MM.1S (cell line): ENCODE results near the gene NUAK2.
A peak's percentile ranks its signal among the peaks of the same experiment; 100 is the strongest.

Experiments used
- DNase-seq: peaks from one replicate; pipeline ENCODE4 v3.0.0-alpha.2; 2015
- H2AFZ ChIP-seq: fragments of 300-600 bp; sonication (generic); 2 replicates; pipeline ENCODE4 v1.6.0; 2016; ENCODE audit warnings: antibody characterized with exemption, low read length
- H3F3A ChIP-seq: fragments of 300-600 bp; sonication (generic); 2 replicates; pipeline ENCODE4 v1.6.1; 2016; ENCODE audit warnings: mild to moderate bottlenecking, antibody characterized with exemption, low read length, moderate library complexity, mixed read lengths; ENCODE audit not compliant: insufficient read depth
- H3K27ac ChIP-seq: fragments of 300-600 bp; sonication (generic); 2 replicates; pipeline ENCODE4 v1.5.1; 2016; ENCODE audit warnings: mild to moderate bottlenecking, low read length
- H3K27me3 ChIP-seq: fragments of 300-600 bp; sonication (generic); replicated peaks from 2 replicates; pipeline ENCODE4 v1.6.0; 2016; ENCODE audit warnings: low read length; ENCODE audit not compliant: insufficient read depth
- H3K36me3 ChIP-seq: fragments of 300-600 bp; sonication (generic); replicated peaks from 2 replicates; pipeline ENCODE4 v1.6.1; 2016; ENCODE audit warnings: mild to moderate bottlenecking, low read length, mixed read lengths; ENCODE audit not compliant: insufficient read depth
- H3K4me1 ChIP-seq: fragments of 300-600 bp; sonication (generic); 2 replicates; pipeline ENCODE4 v1.6.1; 2016; ENCODE audit warnings: low read length, mixed read lengths
- H3K4me2 ChIP-seq: fragments of 300-600 bp; sonication (generic); 2 replicates; pipeline ENCODE4 v1.6.0; 2016; ENCODE audit warnings: low read depth, low read length
- H3K4me3 ChIP-seq: fragments of 300-600 bp; sonication (generic); 2 replicates; pipeline ENCODE4 v1.5.1; 2016; ENCODE audit warnings: low read length, mixed read lengths
- H3K79me2 ChIP-seq: fragments of 300-600 bp; sonication (generic); 2 replicates; pipeline ENCODE4 v1.6.1; 2016; ENCODE audit warnings: mixed run types, low read length, mixed read lengths
- H3K9ac ChIP-seq: fragments of 300-600 bp; sonication (generic); 2 replicates; pipeline ENCODE4 v1.6.1; 2016; ENCODE audit warnings: low read length, mixed read lengths
- H3K9me2 ChIP-seq: fragments of 300-600 bp; sonication (generic); replicated peaks from 2 replicates; pipeline ENCODE4 v1.6.1; 2016; ENCODE audit warnings: mild to moderate bottlenecking, low read length, mixed read lengths; ENCODE audit not compliant: insufficient read depth
- H3K9me3 ChIP-seq: fragments of 300-600 bp; sonication (generic); replicated peaks from 2 replicates; pipeline ENCODE4 v1.6.1; 2016; ENCODE audit warnings: mild to moderate bottlenecking, low read length, mixed read lengths; ENCODE audit not compliant: insufficient read depth
- H4K20me1 ChIP-seq: fragments of 300-600 bp; sonication (generic); 2 replicates; pipeline ENCODE4 v1.6.1; 2016; ENCODE audit warnings: mild to moderate bottlenecking, low read length, moderate library complexity, mixed read lengths; ENCODE audit not compliant: insufficient read depth
- CTCF ChIP-seq: fragments of 300-600 bp; sonication (generic); IDR thresholded peaks from 2 replicates; pipeline ENCODE4 v1.5.1; 2016; ENCODE audit warnings: antibody characterized with exemption, low read length, mixed read lengths
- EZH2 ChIP-seq: fragments of 300-600 bp; sonication (generic); optimal IDR thresholded peaks from 2 replicates; pipeline ENCODE3; 2017; ENCODE audit warnings: low read depth, mild to moderate bottlenecking, antibody characterized with exemption, low read length, mixed read lengths
- EZH2phosphoT487 ChIP-seq: fragments of 300-600 bp; sonication (generic); IDR thresholded peaks from 2 replicates; pipeline ENCODE4 v1.6.1; 2018; ENCODE audit warnings: antibody characterized with exemption, low read length

NUAK2 gene

GRCh38 chr1:205259998-205260397 is 61.5 kb downstream of the NUAK2 start:
- Histone ChIP-seq H3K36me3 (no peaks in the 10 kb centered on the region), H3K9me2 (no peaks in the 10 kb centered on the region), H3K9me3 (no peaks in the 10 kb centered on the region), H3F3A (peaks cover 11% of the 10 kb centered on the region; the same call in 1 of the 2 replicates), H3K9ac (no peak overlapping the region), H3K79me2 (peaks cover 69% of the 10 kb centered on the region), H3K4me1 (peaks cover 43% of the 10 kb centered on the region), H3K4me2 (peak overlapping the region; percentile 53), H3K27me3 (no peaks in the 10 kb centered on the region), H2AFZ (no peak overlapping the region), H3K4me3 (no peak overlapping the region), H4K20me1 (no peaks in the 10 kb centered on the region), H3K27ac (no peak overlapping the region)
- TF ChIP-seq CTCF (no peak), EZH2phosphoT487 (no peak), EZH2 (no peak)
- no peak for DNase-seq

- no peak overlapping the region for H3K4me3 ChIP-seq
- TF ChIP-seq EZH2phosphoT487, result no peak
- TF ChIP-seq EZH2, result no peak
- TF ChIP-seq CTCF, result no peak
- peak overlapping the region; percentile 32; the same call in 1 of the 2 replicates for H3K27ac ChIP-seq
- no peaks in the 10 kb centered on the region for H3K9me2 ChIP-seq
- H4K20me1 ChIP-seq, result no peaks in the 10 kb centered on the region
- H3F3A ChIP-seq, result peaks cover 11% of the 10 kb centered on the region; the same call in 1 of the 2 replicates
- H2AFZ ChIP-seq, result 0 out of 2 replicates have a peak overlapping the region, but pooled peaks have one; percentile 1
- H3K4me2 ChIP-seq, result peak overlapping the region; percentile 53
- H3K9me3 ChIP-seq, result no peaks in the 10 kb centered on the region
- peaks cover 72% of the 10 kb centered on the region for H3K79me2 ChIP-seq
- peaks cover 43% of the 10 kb centered on the region for H3K4me1 ChIP-seq
- H3K27me3 ChIP-seq, result no peaks in the 10 kb centered on the region
- peak overlapping the region; percentile 3; the same call in 1 of the 2 replicates for H3K9ac ChIP-seq
- DNase-seq, result peak; percentile 59
- no peaks in the 10 kb centered on the region for H3K36me3 ChIP-seq
Measured at GRCh38 chr1:205259324-205259832, 62.2 kb downstream of the NUAK2 start.

- Histone ChIP-seq H3K4me2 (peak overlapping the region; percentile 53; the same call in 1 of the 2 replicates), H3K27ac (peak overlapping the region; percentile 32; the same call in 1 of the 2 replicates), H3K27me3 (no peaks in the 10 kb centered on the region), H3K9me3 (no peaks in the 10 kb centered on the region), H3K36me3 (no peaks in the 10 kb centered on the region), H3F3A (peaks cover 11% of the 10 kb centered on the region; the same call in 1 of the 2 replicates), H3K9me2 (no peaks in the 10 kb centered on the region), H3K79me2 (peaks cover 78% of the 10 kb centered on the region), H3K4me3 (no peak overlapping the region), H3K9ac (no peak overlapping the region; the same call in 1 of the 2 replicates), H4K20me1 (no peaks in the 10 kb centered on the region), H2AFZ (no peak overlapping the region), H3K4me1 (peaks cover 43% of the 10 kb centered on the region)
- DNase-seq, result no peak
- TF ChIP-seq EZH2 (no peak), CTCF (no peak), EZH2phosphoT487 (no peak)
Measured at GRCh38 chr1:205258719-205259118, 62.8 kb downstream of the NUAK2 start.
